IPS-15b (cell line): ENCODE results near the gene COL4A1.

ENCODE experiments used
- H3K27me3 ChIP-seq: one replicate; pipeline ENCODE4 v1.6.1; 2013; ENCODE audit warnings: low read length; ENCODE audit not compliant: control insufficient read depth, insufficient read depth
- H3K36me3 ChIP-seq: one replicate; pipeline ENCODE4 v1.6.1; 2013; ENCODE audit warnings: low read length; ENCODE audit not compliant: control insufficient read depth, insufficient read depth
- H3K4me1 ChIP-seq: one replicate; pipeline ENCODE4 v1.6.1; 2013; ENCODE audit warnings: mild to moderate bottlenecking, low read length; ENCODE audit not compliant: control insufficient read depth, insufficient read depth
- H3K4me3 ChIP-seq: one replicate; pipeline ENCODE4 v1.5.1; 2013; ENCODE audit warnings: low read depth, low read length
- H3K9ac ChIP-seq: one replicate; pipeline ENCODE4 v1.6.1; 2013; ENCODE audit warnings: low read depth, mild to moderate bottlenecking, low read length
- H3K9me3 ChIP-seq: one replicate; pipeline ENCODE4 v1.6.1; 2013; ENCODE audit warnings: mild to moderate bottlenecking, low read length; ENCODE audit not compliant: control insufficient read depth, insufficient read depth

The COL4A1 gene

GRCh38 chr13:110173247-110173818 lies 133.6 kb downstream of the COL4A1 start:
- no peaks in the 10 kb centered on the region for H3K27me3 ChIP-seq
- no peaks in the 10 kb centered on the region for H3K9me3 ChIP-seq
- H3K4me3 ChIP-seq, result no peak overlapping the region
- H3K4me1 ChIP-seq, result no peaks in the 10 kb centered on the region
- peaks cover 14% of the 10 kb centered on the region for H3K36me3 ChIP-seq
- no peak overlapping the region for H3K9ac ChIP-seq

GRCh38 chr13:110170882-110171281 lies 136.1 kb downstream of the COL4A1 start:
- no peak overlapping the region for H3K4me3 ChIP-seq
- no peaks in the 10 kb centered on the region for H3K4me1 ChIP-seq
- H3K27me3 ChIP-seq, result no peaks in the 10 kb centered on the region
- no peaks in the 10 kb centered on the region for H3K9me3 ChIP-seq
- H3K36me3 ChIP-seq, result peaks cover 6% of the 10 kb centered on the region
- no peak overlapping the region for H3K9ac ChIP-seq

GRCh38 chr13:110170020-110170790 lies 136.8 kb downstream of the COL4A1 start:
- Histone ChIP-seq H3K9ac (no peak overlapping the region), H3K36me3 (peaks cover 6% of the 10 kb centered on the region), H3K4me1 (no peaks in the 10 kb centered on the region), H3K27me3 (no peaks in the 10 kb centered on the region), H3K9me3 (no peaks in the 10 kb centered on the region), H3K4me3 (no peak overlapping the region)

GRCh38 chr13:110168999-110169933 lies 137.7 kb downstream of the COL4A1 start:
- no peaks in the 10 kb centered on the region for H3K4me1 ChIP-seq
- H3K9me3 ChIP-seq, result no peaks in the 10 kb centered on the region
- no peak overlapping the region for H3K9ac ChIP-seq
- no peak overlapping the region for H3K4me3 ChIP-seq
- H3K36me3 ChIP-seq, result peaks cover 4% of the 10 kb centered on the region
- no peaks in the 10 kb centered on the region for H3K27me3 ChIP-seq

GRCh38 chr13:110166598-110166997 lies 140.4 kb downstream of the COL4A1 start:
- Histone ChIP-seq H3K4me3 (no peak overlapping the region), H3K9ac (no peak overlapping the region), H3K36me3 (no peaks in the 10 kb centered on the region), H3K4me1 (no peaks in the 10 kb centered on the region), H3K9me3 (no peaks in the 10 kb centered on the region), H3K27me3 (no peaks in the 10 kb centered on the region)

GRCh38 chr13:110164706-110165105 lies 142.3 kb downstream of the COL4A1 start:
- H3K27me3 ChIP-seq, result no peaks in the 10 kb centered on the region
- no peaks in the 10 kb centered on the region for H3K9me3 ChIP-seq
- no peak overlapping the region for H3K9ac ChIP-seq
- H3K36me3 ChIP-seq, result peaks cover 3% of the 10 kb centered on the region
- H3K4me3 ChIP-seq, result no peak overlapping the region
- no peaks in the 10 kb centered on the region for H3K4me1 ChIP-seq

GRCh38 chr13:110162866-110163658 lies 143.9 kb downstream of the COL4A1 start:
- Histone ChIP-seq H3K4me3 (no peak overlapping the region), H3K9ac (no peak overlapping the region), H3K4me1 (no peaks in the 10 kb centered on the region), H3K27me3 (no peaks in the 10 kb centered on the region), H3K36me3 (peaks cover 3% of the 10 kb centered on the region), H3K9me3 (no peaks in the 10 kb centered on the region)

GRCh38 chr13:110162053-110162452 lies 144.9 kb downstream of the COL4A1 start:
- Histone ChIP-seq H3K4me3 (no peak overlapping the region), H3K9me3 (no peaks in the 10 kb centered on the region), H3K9ac (no peak overlapping the region), H3K27me3 (no peaks in the 10 kb centered on the region), H3K4me1 (no peaks in the 10 kb centered on the region), H3K36me3 (peaks cover 3% of the 10 kb centered on the region)

GRCh38 chr13:110161112-110161882 lies 145.7 kb downstream of the COL4A1 start:
- H3K4me3 ChIP-seq, result no peak overlapping the region
- H3K9me3 ChIP-seq, result no peaks in the 10 kb centered on the region
- H3K4me1 ChIP-seq, result no peaks in the 10 kb centered on the region
- H3K9ac ChIP-seq, result no peak overlapping the region
- peaks cover 3% of the 10 kb centered on the region for H3K36me3 ChIP-seq
- no peaks in the 10 kb centered on the region for H3K27me3 ChIP-seq

GRCh38 chr13:110158226-110158625 lies 148.7 kb downstream of the COL4A1 start:
- Histone ChIP-seq H3K4me3 (no peak overlapping the region), H3K4me1 (no peaks in the 10 kb centered on the region), H3K36me3 (peaks cover 3% of the 10 kb centered on the region), H3K9ac (no peak overlapping the region), H3K9me3 (no peaks in the 10 kb centered on the region), H3K27me3 (no peaks in the 10 kb centered on the region)
